Measurements from ENCODE around the gene ZBTB16. TPM values are rescaled to one million over a fixed set of nuclear protein-coding genes. Genes with fewer than 3 reads are reported as not detected.

ZBTB16 gene
- polyA plus RNA-seq, 1 donor (not counting 4 experiments of a cell fraction or from before 2014, with no cell fraction given) = 0.18 TPM

GRCh38 chr11:114290503-114291235, 231.2 kb downstream of the ZBTB16 start:
- DNase-seq (ENCODE audit: low read depth, low spot score) = no peak
- Histone ChIP-seq H4K20me1 (ENCODE audit: control insufficient read depth, extremely low read depth, insufficient read depth, low read length) (no peaks in the 10 kb centered on the region), H3K4me2 (ENCODE audit: control insufficient read depth, extremely low read depth, insufficient read depth, low read depth, low read length) (no peak overlapping the region), H3K4me3 (ENCODE audit: control insufficient read depth in 2 of 3, extremely low read depth in 1 of 3, insufficient read depth in 2 of 3, low read depth in 1 of 3, low read length in 3 of 3) (no peak overlapping the region), H3K36me3 (ENCODE audit: control insufficient read depth in 2 of 2, extremely low read depth in 1 of 2, insufficient read depth in 2 of 2, low read length in 2 of 2) (no peaks in the 10 kb centered on the region), H3K9me1 (ENCODE audit: control insufficient read depth, extremely low read depth, insufficient read depth, low read length) (no peaks in the 10 kb centered on the region), H2AFZ (ENCODE audit: control insufficient read depth, low read length) (no peak overlapping the region), H3K79me2 (ENCODE audit: control insufficient read depth, insufficient read depth, low read length) (no peaks in the 10 kb centered on the region), H3K9me3 (ENCODE audit: control insufficient read depth, low read depth, low read length) (no peaks in the 10 kb centered on the region), H3K27ac (ENCODE audit: control insufficient read depth, insufficient read depth, low read length) (no peak overlapping the region), H3K27me3 (ENCODE audit: control insufficient read depth, extremely low read depth, insufficient read depth, low read length) (no peaks in the 10 kb centered on the region), H3K9ac (ENCODE audit: control insufficient read depth, extremely low read depth, insufficient read depth, low read length) (no peak overlapping the region), H3K4me1 (ENCODE audit: control insufficient read depth, extremely low read depth, insufficient read depth, low read length) (no peaks in the 10 kb centered on the region)
- FAIRE-seq = no peak
- TF ChIP-seq CTCF (optimal IDR thresholded peaks at IDR 0.05 in 1 of 3, IDR thresholded peaks at IDR 0.05 in 1 of 3, conservative IDR thresholded peaks at IDR 0.05 in 1 of 3; ENCODE audit: extremely low read depth in 1 of 3, insufficient read depth in 2 of 3, low read length in 3 of 3) (no peak), EZH2 (IDR thresholded peaks at IDR 0.05; ENCODE audit: low read length) (no peak)
- dilution Hi-C loops (cut with MboI; ENCODE audit: extremely low pct_ligation_motif_present, low sequenced_read_pairs) = no loop called here

- no peaks in the 10 kb centered on the region for H3K4me1 ChIP-seq (ENCODE audit: control insufficient read depth, extremely low read depth, insufficient read depth, low read length)
- DNase-seq (ENCODE audit: low read depth, low spot score) (no peak), FAIRE-seq (no peak)
- no peak overlapping the region for H3K4me3 ChIP-seq (ENCODE audit: control insufficient read depth in 2 of 3, extremely low read depth in 1 of 3, insufficient read depth in 2 of 3, low read depth in 1 of 3, low read length in 3 of 3)
- no peaks in the 10 kb centered on the region for H3K36me3 ChIP-seq (ENCODE audit: control insufficient read depth in 2 of 2, extremely low read depth in 1 of 2, insufficient read depth in 2 of 2, low read length in 2 of 2)
- TF ChIP-seq CTCF (optimal IDR thresholded peaks at IDR 0.05 in 1 of 3, IDR thresholded peaks at IDR 0.05 in 1 of 3, conservative IDR thresholded peaks at IDR 0.05 in 1 of 3; ENCODE audit: extremely low read depth in 1 of 3, insufficient read depth in 2 of 3, low read length in 3 of 3) (no peak), EZH2 (IDR thresholded peaks at IDR 0.05; ENCODE audit: low read length) (no peak)
- H3K4me2 ChIP-seq (ENCODE audit: control insufficient read depth, extremely low read depth, insufficient read depth, low read depth, low read length) = no peak overlapping the region
- H3K9ac ChIP-seq (ENCODE audit: control insufficient read depth, extremely low read depth, insufficient read depth, low read length) = no peak overlapping the region
- no peaks in the 10 kb centered on the region for H3K9me1 ChIP-seq (ENCODE audit: control insufficient read depth, extremely low read depth, insufficient read depth, low read length)
- H3K27me3 ChIP-seq (ENCODE audit: control insufficient read depth, extremely low read depth, insufficient read depth, low read length) = no peaks in the 10 kb centered on the region
- no peaks in the 10 kb centered on the region for H3K9me3 ChIP-seq (ENCODE audit: control insufficient read depth, low read depth, low read length)
- no peak overlapping the region for H2AFZ ChIP-seq (ENCODE audit: control insufficient read depth, low read length)
- H3K27ac ChIP-seq (ENCODE audit: control insufficient read depth, insufficient read depth, low read length) = no peak overlapping the region
- H3K79me2 ChIP-seq (ENCODE audit: control insufficient read depth, insufficient read depth, low read length) = no peaks in the 10 kb centered on the region
- dilution Hi-C loops (cut with MboI; ENCODE audit: extremely low pct_ligation_motif_present, low sequenced_read_pairs) = no loop called here
- H4K20me1 ChIP-seq (ENCODE audit: control insufficient read depth, extremely low read depth, insufficient read depth, low read length) = no peaks in the 10 kb centered on the region
These were observed 231.9 kb downstream of the ZBTB16 start for GRCh38 chr11:114291381-114291780.
